HepG2 (cell line): ENCODE results near the gene LRRC51. TPM values are rescaled to one million over a fixed set of nuclear protein-coding genes. Genes with fewer than 3 reads are reported as not detected.
A peak's percentile ranks its signal among the peaks of the same experiment; 100 is the strongest.

Experiments used
- PATZ1 ChIP-seq: sonication (generic); formaldehyde crosslinking; IDR thresholded peaks from 2 replicates; pipeline ENCODE4 v1.4.0; 2020; ENCODE audit warnings: missing genetic modification reagents
- PAXIP1 ChIP-seq: sonication (generic); formaldehyde crosslinking; conservative IDR thresholded peaks from 2 replicates; pipeline ENCODE4 v1.4.0; 2020; ENCODE audit warnings: mild to moderate bottlenecking, missing genetic modification reagents, moderate library complexity
- SALL2 ChIP-seq: sonication (generic); formaldehyde crosslinking; IDR thresholded peaks from 2 replicates; pipeline ENCODE4 v1.8.1; 2023; ENCODE audit warnings: mild to moderate bottlenecking, missing genetic modification reagents, inconsistent platforms
- SCMH1 ChIP-seq: sonication (generic); formaldehyde crosslinking; IDR thresholded peaks from 2 replicates; pipeline ENCODE4 v1.9.0; 2021; ENCODE audit warnings: missing genetic modification reagents, mild to moderate bottlenecking, borderline replicate concordance
- SETDB1 ChIP-seq: sonication (generic); formaldehyde crosslinking; IDR thresholded peaks from 2 replicates; pipeline ENCODE4 v1.5.1; 2020; ENCODE audit warnings: missing genetic modification reagents, mild to moderate bottlenecking, borderline replicate concordance
- ZBTB25 ChIP-seq: IDR thresholded peaks from 2 replicates; pipeline ENCODE4 v1.6.1; 2018; ENCODE audit warnings: missing genetic modification reagents
- ZBTB40 ChIP-seq, 2 experiments: fragments of 450-650 bp in 1 of 2; sonication (generic) in 1 of 2; formaldehyde crosslinking in 1 of 2; IDR thresholded peaks; 2 replicates each; pipeline versions ENCODE4 v1.6.1 to v1.8.0; 2016 to 2022; ENCODE audit warnings: antibody characterized with exemption in 1 of 2, mild to moderate bottlenecking in 1 of 2, missing genetic modification reagents in 1 of 2
- ZNF616 ChIP-seq: sonication (generic); formaldehyde crosslinking; IDR thresholded peaks from 2 replicates; pipeline ENCODE4 v1.5.0; 2020; ENCODE audit warnings: low read depth, mild to moderate bottlenecking, missing genetic modification reagents
- polyA plus RNA-seq, 8 experiments: library from polyadenylated mRNA; depleted of rRNA in 3 of 8; stranded (reverse) in 7 of 8; unstranded in 1 of 8; fragments of >200 nt; fragmentation: Illumina TruSeq in 4 of 8; extraction: Trizol in 4 of 8; gene quantifications; 2 replicates each; pipeline versions ENCODE4 v1.2.1 to v1.2.3, GENCODE V29; 2011 to 2016; ENCODE audit warnings: low read depth in 4 of 8, missing spikeins in 1 of 8, mixed read lengths in 1 of 8; ENCODE audit not compliant: insufficient read depth in 1 of 8
- total RNA-seq, 5 experiments: library from RNA; depleted of rRNA; stranded (reverse); fragments of >200 nt; fragmentation: Illumina TruSeq; extraction: Trizol; gene quantifications; 2 replicates each; pipeline ENCODE4 v1.2.3, GENCODE V29; 2016; ENCODE audit warnings: low read depth in 1 of 5

The LRRC51 gene
- total and polyA plus RNA-seq, 2 of the 13 experiments (the other 11 are each of a cell fraction or from before 2014, with no cell fraction given), result 5.3 to 6.0 TPM

DNA sequence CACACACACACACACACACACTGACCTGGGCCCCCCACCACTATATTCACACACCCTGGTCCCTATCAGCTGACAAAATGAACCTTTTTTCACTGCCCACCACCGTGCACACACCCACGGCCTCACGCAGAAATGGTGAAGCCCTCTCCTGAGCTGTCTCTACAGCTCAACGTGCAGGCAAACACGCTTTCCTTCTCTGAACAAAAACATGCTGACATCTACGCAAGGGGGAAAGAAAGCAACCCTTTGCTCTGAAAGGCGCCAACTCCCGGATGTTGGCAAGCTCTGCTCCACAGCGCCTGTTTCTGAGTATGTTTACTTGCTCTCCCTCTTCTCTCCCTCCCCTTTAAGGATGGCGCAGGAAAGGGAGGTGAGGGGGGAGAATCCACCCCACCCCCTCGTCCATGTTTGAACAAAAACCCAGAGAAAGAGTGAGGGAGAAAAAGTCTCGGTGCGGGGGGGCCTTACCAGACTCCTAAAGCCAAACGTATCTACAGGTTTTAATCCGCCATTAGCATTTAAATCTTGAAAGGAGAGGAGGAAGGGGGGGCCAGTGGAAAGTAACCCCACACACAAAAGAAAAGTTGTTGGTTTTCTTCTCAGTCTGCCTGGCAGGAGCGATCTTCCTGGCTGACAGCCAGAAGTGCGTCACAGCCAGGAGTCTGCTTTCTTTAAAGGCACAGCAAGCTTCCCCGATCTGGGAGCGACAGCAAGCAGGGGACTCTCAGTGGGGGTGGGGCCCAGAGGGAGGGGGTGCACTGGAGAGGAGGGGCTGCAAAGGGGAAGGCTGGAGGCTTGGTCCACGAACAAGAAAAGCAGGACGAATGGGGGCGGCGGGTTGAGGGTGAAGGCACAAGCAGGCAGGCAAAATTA lies 39.9 kb upstream of the LRRC51 start (continued):
- TF ChIP-seq PAXIP1, result peak; percentile 64
- TF ChIP-seq ZBTB40 (IDR thresholded peaks at IDR 0.05), result no peak
- TF ChIP-seq ZBTB40 (CRISPR knock-in tag; IDR thresholded peaks at IDR 0.05), result no peak
- TF ChIP-seq SCMH1, result no peak
- no peak for TF ChIP-seq SALL2 (CRISPR knock-in tag)
- peak; percentile 42; the same call in 1 of the 2 replicates for TF ChIP-seq ZBTB25 (CRISPR knock-in tag)
- peak; percentile 91 for TF ChIP-seq PATZ1
- TF ChIP-seq ZNF616 (CRISPR knock-in tag), result no peak
- TF ChIP-seq SETDB1, result no peak
